HG02623 (cell line): ENCODE data around the gene PKNOX1.
"Not testable (repeated sequence)": the region's sequence is repeated elsewhere in the genome, so short reads cannot be mapped to it uniquely, and the experiment has no call there.

Source experiments
- ATAC-seq: cut with Tn5 transposase; IDR thresholded peaks from one replicate; pipeline ENCODE4 v1.9.1; 2021; ENCODE audit warnings: moderate library complexity; ENCODE audit not compliant: unreplicated experiment

PKNOX1 gene

DNA sequence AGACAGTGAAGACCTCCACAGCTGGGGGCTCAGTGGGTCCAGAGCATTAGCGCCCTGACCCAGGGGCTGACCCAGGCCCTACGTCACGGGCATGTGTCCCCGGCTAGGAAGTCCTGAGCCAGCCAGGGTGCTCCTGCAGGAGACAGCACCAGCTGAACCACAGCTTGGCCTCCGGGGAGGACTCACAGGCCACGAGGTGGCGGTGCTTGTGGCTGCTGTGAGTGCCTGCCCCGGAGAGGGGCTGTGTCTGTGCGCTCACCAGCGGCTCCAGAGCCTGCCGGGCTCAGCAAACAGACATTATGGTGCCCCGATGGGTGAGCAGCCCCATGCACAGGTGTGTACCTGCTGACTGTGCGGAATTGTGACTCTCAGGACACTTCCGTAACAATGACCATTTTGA lies 70.2 kb downstream of the PKNOX1 start:
- ATAC-seq = not testable (repeated sequence)

DNA sequence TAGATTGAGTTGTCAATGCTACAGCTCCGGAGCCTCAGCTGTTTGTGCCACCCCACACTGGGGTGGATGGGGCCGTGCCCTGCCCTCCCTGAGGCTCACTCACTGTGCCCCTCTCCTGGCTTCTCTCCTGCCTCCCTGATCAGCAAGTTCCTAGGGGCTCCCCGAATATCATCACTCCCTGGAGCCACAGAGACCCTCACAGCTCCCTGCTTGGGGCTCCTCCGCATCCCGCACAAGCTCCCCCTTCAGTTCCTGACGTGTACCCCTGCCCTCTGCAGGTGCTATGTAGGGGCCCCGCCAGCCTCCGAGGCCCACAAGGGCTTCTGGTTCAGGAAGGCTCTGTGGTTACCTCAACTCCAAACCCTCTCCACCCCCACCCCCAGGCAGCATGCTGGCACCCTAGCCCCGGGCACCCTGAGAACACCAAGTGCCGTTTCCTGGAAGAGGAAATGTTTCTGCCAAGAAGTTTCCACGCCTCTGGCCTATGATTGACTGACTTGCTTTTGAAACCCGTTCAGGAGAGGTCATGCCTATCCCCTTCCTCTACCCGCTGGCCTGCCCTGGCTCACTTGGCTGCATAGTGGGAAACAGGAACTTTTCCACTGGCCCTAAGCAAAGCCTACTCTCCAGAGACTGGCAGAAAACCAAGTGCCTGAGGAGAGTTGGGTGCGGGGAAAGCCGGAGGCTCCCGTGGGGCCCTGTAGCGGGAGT lies 71.0 kb downstream of the PKNOX1 start:
- ATAC-seq = not testable (repeated sequence)

DNA sequence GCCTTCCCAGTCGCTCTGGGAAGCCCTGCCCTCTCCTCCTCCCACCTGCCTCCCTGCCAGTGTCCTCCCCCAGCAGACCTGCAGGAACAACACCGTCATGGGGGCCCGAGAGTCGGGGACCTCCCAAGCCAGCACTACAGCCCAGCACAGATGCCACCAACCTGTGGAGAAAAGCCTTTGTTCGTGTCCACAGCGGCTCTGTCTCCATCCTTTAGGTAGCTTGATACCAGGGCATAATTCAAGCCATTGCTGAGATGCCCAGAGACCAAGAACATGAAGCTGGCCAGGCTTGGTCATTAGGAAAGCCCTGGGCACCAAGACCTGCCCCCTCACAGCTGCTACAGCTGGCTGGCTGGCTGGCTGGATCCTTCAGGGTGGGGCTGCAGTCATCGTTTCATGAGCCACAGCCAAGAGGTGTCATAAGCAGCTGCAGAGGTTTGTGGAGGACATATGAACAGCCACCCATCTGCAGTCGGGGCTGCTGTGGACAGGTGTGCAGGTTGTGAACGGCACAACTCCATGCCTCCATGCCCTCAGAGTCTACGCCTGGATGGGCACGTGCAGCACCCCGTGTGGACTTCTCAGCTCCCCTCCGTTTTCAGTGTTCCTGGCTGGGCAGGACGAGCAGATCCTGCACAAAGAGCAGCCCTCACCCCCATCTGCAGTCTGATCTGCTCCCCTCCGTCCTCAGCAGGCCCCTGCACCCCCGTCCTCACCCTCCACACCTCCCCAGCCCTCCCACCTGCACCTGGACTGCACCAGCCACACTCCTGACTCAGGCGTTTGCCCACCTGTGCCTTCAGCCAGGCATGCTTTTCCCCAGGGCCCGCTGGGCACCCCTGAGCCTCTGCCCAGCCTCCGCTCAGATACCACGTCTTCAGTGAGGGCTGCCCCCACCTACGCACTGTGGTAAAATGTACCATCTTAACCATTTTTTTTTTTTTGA lies 71.8 kb downstream of the PKNOX1 start:
- ATAC-seq = not testable (repeated sequence)

DNA sequence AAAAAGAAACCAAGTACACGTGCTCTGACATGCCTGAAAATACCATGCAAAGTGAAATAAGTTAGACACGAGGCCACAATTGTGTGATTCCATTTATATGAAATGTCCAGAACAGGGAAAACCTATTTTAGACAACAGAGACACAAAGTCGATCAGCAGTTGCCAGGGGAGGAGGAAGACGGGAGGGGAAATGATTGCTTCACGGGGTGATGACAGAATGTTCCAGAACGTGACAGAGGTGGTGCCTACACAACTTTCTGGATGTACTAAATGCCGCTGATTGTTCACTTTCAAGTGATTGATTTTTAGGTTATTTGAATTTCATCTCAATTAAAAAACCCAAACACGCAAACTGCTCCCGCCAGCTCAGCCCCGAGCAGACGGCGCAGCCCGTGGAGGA lies 78.8 kb downstream of the PKNOX1 start:
- not testable (repeated sequence) for ATAC-seq

DNA sequence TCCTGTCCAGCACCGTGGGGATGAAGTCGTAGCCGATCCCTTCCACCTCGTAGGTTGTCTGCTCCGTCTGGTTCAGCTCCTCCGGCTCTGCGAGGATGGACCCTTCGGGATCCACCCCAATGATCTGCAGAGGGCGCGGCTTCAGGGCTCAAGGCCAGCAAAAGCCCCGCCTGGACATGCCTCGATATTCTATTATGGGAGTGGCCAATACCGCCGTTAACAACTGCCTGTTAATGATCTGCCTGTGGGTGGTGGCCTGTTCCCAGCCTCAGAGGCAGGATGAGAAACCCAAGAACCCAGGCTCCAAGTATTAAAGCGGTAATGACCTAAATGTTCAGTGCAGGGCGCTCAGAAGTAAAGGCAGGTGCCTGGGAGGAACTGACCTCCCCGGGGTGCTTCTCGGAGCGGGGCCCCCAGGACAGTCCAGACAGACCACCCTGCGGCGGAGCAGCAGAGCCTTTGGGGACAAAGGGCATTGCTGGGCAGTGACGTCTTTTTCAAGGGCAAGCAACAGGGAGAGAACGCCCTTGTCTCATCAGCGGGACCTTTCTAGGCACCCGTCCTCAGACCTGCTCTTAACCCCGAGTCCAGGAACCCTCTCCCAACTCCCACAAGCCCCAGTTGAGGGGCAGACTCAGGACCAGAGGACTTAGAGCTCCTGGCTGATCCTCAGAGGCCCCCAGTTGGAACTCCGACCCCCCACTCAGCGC lies 88.7 kb downstream of the PKNOX1 start:
- not testable (repeated sequence) for ATAC-seq

DNA sequence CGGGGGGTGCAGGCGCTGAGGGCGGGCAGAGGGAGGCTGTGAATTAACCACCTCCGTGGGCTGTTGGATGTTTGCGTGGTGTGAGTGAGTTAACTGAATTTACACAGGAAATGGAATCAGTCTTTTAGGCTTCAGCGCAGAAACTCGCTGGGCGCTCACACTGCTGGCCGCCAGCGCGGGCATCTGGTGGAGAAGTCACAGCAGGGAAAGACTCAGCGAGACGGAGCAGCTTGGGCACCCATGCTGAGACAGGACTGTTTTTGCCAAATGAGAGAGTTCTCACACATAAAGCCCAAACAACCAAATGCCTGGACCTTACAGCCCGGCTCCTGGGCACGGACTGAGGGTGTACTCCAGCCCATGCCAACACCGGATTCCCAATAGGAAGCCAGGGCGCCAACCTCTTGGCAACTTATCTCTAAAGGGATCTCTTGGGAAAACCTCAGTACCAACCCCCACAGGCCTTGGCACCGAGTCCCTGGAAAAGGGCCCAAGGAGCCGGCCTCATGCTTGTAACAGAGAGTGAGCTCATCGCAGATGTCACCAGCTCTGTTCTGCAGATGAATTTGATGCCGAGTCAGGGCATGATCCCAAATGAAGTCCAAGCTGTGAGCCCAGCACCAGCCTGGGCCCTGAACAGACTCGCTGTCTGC lies 90.0 kb downstream of the PKNOX1 start:
- not testable (repeated sequence) for ATAC-seq

DNA sequence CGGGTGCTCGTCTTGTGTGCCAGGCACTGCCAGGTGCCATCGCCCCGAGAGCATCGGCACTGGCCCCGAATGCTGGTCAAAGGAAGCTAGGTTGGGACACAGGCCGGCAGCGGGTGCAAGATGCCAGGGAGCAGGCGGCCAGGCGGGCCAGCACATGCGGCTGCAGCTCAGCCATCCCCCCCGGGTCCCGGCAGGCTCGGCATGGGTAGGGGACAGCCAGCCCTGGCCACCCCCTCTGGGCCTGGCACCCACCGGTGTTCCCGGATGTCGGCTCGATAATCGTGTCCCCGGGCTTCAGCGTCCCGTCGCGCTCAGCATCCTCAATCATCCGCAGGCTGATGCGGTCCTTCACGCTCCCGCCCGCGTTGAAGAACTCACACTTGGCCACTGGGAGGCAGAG lies 91.6 kb downstream of the PKNOX1 start:
- ATAC-seq = not testable (repeated sequence)

DNA sequence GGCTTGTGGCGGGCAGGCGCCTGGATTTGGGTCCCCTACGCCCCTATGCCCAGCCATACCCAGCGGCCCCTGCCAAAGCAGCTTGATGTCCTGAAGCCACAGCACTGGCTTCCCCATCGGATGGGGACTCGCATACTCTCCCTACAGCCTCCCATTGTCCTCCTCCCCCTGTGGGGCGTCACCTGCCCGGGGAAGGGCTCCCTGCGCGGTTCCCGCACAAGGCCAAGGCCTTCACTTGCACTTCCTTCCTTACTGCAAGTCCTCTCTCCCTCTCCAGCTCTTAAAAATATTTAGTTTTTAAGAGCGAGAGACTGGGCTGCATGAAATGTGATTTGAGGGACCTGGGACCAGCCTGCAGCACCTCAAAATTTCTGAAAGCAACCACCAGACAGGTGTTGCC lies 92.3 kb downstream of the PKNOX1 start:
- not testable (repeated sequence) for ATAC-seq

DNA sequence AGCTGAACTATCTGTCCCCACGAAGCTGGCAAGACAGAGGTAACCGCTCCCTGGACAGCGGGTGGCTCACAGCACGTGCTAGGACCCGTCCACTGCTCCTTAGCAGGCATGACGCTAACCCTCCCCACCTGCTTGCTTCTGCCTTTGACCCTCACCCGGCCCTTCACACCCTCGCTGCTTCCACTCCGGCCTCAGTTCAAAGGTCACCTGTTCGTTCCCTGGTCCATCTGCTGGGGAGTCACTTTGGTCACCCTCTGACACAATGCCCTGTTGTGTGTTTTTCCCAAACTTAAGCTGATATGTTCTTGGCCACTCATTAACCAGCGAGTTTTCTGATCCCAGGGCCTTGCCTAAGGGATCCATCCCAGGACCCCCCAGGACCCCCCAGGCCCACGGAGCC lies 93.7 kb downstream of the PKNOX1 start:
- ATAC-seq = not testable (repeated sequence)

DNA sequence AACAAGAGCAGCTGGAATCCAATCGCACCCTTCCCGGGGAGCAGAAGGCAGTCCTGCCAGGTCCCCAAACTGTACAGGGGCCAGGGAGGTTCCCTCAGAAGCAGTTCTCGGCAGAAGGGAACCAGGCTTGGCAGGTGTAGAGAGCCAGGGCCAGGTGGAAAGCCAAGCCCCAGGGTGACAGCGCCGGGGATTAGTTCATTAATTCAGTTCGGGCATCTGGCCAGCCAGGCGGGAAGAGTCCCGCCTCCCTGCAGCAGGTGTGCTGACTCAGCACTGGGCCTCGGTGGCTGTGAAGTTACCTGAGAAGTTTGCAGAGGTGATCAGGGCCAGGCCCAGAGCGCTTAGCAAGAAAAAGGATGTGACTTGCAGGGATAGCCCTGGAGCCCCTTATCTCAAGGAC lies 95.3 kb downstream of the PKNOX1 start:
- not testable (repeated sequence) for ATAC-seq

DNA sequence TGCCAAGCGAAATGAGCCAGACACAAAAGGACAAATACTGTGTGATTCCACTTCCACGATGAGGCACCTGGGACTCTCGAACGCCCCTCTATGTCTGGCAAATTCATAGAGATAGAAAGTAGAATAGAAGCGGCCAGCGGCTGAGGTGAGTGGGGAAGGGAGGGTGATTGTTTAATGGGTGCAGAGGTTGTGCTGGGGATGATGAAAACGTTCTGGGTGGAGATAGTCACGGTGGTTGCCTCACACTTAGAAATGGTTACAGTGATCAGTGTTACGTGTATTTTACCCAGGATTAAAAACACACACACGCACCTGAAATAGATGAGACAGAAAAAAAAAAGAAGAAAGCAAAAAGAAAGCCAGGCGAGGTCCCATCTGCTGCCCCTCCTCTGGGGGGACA lies 98.4 kb downstream of the PKNOX1 start:
- not testable (repeated sequence) for ATAC-seq

DNA sequence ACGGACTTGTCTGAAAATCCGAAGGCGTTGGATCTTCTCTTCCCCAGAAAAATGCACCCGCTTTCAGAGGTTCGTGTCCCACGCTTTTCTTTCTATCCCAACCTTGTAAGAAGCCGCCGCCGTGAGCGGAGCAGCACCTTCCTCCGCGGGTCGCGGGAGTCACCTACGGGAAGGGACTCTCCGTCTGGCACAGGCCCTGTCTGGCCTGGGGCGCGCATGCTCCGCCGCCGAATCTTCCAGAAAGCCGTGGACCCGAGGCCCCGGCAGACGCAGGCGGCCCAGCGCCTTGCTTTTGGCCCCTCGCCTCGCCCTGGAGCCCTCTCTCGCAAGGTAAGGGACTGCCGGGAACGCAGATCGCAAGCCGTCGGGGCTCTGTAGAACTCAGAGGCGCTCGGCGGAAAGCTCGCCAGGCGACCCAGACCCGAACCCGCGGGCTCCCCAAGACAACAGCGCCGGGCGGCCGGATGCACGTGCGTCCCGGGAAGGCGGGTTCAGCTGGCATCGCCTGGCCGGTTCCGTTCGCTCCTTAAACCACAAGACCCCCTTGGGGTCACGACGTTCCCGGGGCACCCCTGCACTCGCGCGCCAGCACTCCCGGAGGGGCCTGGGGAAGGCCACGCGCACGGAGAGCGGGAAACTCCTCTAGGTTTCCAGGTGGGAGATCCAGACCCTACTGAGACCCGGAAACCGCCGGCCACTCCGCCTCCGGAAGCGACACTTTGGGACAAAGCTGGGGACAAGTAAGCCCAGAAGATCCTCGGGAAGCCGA lies 100.2 kb downstream of the PKNOX1 start:
- ATAC-seq = not testable (repeated sequence)

DNA sequence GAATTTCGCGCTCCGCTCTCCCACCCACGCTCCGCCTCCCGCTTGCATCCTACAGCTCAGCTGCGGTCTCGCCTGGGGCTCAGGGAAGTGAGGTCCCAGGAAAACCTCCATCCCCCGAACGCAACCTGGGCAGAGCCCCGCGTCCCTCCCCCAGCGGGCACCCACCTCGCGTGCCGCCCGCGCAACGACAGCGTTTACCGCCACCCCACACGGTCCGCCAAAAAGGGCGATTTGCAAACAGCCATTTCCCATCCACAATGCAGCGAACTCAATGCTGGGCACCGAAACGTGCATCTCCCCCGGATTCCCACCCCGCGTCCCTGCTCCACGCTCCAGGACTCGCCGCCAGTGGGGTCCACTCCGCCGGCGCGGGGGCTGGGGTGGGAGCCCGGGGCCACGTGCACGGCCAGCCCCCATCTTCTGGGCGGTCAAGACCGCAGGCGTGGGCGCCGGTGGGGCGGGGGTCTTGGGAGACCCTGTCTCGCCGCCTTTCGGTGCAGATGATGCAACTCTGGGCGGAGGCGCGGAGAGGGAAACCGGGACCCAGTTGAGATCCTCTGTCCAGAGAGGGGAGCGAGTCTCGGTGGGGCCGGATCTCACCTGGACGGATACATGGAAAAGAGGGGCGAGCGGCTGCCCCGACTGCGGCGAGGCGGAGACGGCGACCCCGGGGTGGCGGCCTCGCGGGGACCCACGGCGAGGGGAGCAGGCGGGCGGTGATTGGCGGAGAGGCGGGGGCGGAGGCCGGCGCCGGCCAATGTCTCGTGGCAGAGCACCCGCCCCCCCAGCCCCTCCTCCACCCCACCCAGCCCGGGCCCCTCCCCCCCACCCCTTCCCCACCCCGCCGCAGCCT lies 101.0 kb downstream of the PKNOX1 start, which contains the start of gene CBS:
Gene CBS, minus strand, starts transcription at position 666 of the 853 bp plus-strand sequence. CDS start 3,642 bp downstream, outside the sequence.
- not testable (repeated sequence) for ATAC-seq

DNA sequence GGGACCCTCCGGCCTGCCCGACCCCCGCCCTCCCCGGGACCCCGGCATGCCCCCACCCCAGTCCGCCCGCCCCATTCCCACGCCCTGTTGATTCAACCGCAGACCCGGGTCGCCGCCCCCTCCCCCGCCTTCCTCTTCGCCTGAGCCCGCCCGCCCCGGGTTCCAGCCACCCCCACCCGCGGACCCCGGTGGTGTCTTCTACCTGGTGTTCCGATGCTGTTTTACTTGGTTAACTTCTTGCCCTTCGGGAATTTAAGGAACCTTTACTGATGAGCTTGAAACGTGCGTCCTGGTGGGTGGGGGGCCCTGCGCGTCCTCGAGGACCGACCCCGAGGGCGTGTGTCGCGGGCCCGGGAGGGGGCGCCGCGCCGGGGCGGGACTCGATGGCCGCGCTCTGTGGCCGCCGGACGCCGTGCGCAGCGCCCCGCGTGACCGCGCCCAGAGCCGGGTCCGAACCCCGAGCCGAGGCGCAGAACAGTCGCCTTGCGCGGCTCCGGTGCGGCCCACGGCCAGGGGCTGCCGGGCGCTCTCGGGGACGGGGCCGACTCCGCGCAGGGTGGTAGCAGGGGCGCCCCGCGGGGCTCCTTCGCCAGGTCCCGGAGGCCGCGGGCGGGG lies 101.8 kb downstream of the PKNOX1 start:
- ATAC-seq = not testable (repeated sequence)

DNA sequence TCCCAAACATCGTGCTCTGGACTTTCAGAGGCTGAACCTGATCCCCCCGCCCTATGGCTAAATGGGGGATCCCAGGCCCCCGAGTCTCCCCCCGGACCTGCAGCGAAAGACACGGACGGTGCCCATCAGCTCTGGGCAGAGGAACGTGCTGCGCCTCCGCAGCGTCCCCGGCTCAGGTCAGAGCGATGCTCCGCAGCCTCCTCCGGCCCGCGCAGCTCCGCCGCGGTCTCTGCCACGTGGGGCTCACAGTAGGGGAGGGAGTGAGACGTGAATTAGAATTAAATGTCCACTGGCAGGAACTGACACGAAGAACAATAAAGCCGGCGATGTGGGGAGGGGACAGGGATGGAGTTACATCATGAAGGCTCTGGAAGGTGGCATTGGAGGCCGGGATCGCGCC lies 102.3 kb downstream of the PKNOX1 start:
- not testable (repeated sequence) for ATAC-seq

DNA sequence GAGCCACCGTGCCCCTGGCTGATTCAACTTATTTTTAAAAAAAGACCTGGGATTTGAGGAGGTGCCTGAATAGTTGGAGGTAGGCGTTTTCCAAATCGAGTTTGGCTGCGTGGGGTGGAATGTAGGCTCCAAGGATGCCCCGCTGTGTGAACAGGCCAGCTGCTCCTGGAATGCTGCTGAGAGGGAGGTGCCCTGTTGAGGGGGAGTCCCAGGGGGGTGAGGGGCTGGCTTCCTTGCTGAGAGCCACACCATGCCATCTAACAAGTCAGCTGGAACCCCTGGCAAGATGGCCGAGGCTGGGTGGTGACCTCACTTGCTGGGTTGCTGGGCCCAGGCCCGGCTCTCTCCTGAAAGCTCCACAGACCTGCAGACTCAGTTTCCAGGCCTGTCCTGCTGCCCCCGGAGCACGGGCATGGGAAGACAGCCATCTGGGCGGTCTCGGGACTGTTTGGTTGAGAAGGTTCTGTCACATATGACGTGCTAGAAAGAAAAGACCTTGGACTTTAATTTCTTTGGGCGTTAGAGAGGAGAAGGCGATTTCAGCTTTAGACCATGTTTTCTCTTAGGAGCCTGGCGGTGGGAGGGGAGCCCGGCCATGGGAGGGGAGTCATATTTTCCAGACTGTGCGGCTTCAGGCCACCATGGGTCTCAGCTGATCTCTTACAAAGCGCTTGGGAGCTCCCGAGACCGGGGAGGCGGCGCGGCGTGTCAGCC lies 108.4 kb downstream of the PKNOX1 start:
- ATAC-seq = not testable (repeated sequence)
